Natural killer cell (primary cell): ENCODE results near the gene ZNF678. TPM values are rescaled to one million over a fixed set of nuclear protein-coding genes. Genes with fewer than 3 reads are reported as not detected.

Source experiments
- total RNA-seq, 4 donors: library from RNA; stranded (reverse); fragments of 120-200 nt in 1 of 4; gene quantifications; one replicate each; pipeline versions ENCODE4 v1.2.3 to v1.2.4, GENCODE V29; 2013 to 2022

Gene ZNF678
- total RNA-seq, 3 donors from 2014 or later (not counting 1 experiment from before 2014, with no cell fraction given), result 9.7 to 14.0 (median 10.7) TPM

Other genes with a start within 250 kb of the ZNF678 start
- 1 to 10 TPM in 1 of 3 donors, under 1 TPM in 2; 0.14 to 2.4 (median 0.77) TPM for gene CDC42BPA, start 245.1 kb upstream of the ZNF678 start, total RNA-seq
- gene JMJD4, start 171.7 kb downstream of the ZNF678 start, total RNA-seq, result 10 to 100 TPM in 2 of 3 donors, 1 to 10 TPM in 1; 8.8 to 12.4 (median 12.3) TPM
- gene SNAP47, start 171.9 kb downstream of the ZNF678 start, total RNA-seq, result 10 to 100 TPM; 19.0 to 24.2 (median 23.1) TPM